Measurements from ENCODE around the gene SCAPER. TPM values are rescaled to one million over a fixed set of nuclear protein-coding genes. Genes with fewer than 3 reads are reported as not detected.

SCAPER gene
- total RNA-seq, 1 experiment from 2014 or later = 14.7 TPM

GRCh38 chr15:76339305-76340197, 565.6 kb downstream of the SCAPER start:
- no peak overlapping the region; the same call in 1 of the 2 replicates for H3K27ac ChIP-seq (ENCODE audit: low read depth, low read length)
- TF ChIP-seq CBX3 (IDR thresholded peaks at IDR 0.05; ENCODE audit: low read depth) = no peak
- TF ChIP-seq EGR1 (IDR thresholded peaks at IDR 0.05; ENCODE audit: low read depth) = no peak
- TF ChIP-seq JUND (IDR thresholded peaks at IDR 0.05) = no peak
- no peak for TF ChIP-seq EZH2 (IDR thresholded peaks at IDR 0.05)
- TF ChIP-seq, protein P1, sequence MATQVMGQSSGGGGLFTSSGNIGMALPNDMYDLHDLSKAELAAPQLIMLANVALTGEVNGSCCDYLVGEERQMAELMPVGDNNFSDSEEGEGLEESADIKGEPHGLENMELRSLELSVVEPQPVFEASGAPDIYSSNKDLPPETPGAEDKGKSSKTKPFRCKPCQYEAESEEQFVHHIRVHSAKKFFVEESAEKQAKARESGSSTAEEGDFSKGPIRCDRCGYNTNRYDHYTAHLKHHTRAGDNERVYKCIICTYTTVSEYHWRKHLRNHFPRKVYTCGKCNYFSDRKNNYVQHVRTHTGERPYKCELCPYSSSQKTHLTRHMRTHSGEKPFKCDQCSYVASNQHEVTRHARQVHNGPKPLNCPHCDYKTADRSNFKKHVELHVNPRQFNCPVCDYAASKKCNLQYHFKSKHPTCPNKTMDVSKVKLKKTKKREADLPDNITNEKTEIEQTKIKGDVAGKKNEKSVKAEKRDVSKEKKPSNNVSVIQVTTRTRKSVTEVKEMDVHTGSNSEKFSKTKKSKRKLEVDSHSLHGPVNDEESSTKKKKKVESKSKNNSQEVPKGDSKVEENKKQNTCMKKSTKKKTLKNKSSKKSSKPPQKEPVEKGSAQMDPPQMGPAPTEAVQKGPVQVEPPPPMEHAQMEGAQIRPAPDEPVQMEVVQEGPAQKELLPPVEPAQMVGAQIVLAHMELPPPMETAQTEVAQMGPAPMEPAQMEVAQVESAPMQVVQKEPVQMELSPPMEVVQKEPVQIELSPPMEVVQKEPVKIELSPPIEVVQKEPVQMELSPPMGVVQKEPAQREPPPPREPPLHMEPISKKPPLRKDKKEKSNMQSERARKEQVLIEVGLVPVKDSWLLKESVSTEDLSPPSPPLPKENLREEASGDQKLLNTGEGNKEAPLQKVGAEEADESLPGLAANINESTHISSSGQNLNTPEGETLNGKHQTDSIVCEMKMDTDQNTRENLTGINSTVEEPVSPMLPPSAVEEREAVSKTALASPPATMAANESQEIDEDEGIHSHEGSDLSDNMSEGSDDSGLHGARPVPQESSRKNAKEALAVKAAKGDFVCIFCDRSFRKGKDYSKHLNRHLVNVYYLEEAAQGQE (IDR thresholded peaks at IDR 0.05; ENCODE audit: low read depth) = no peak
- TF ChIP-seq POLR2A (IDR thresholded peaks at IDR 0.05; ENCODE audit: borderline replicate concordance, extremely low read depth, insufficient read depth, insufficient read length) = no peak
- TF ChIP-seq, protein P2, sequence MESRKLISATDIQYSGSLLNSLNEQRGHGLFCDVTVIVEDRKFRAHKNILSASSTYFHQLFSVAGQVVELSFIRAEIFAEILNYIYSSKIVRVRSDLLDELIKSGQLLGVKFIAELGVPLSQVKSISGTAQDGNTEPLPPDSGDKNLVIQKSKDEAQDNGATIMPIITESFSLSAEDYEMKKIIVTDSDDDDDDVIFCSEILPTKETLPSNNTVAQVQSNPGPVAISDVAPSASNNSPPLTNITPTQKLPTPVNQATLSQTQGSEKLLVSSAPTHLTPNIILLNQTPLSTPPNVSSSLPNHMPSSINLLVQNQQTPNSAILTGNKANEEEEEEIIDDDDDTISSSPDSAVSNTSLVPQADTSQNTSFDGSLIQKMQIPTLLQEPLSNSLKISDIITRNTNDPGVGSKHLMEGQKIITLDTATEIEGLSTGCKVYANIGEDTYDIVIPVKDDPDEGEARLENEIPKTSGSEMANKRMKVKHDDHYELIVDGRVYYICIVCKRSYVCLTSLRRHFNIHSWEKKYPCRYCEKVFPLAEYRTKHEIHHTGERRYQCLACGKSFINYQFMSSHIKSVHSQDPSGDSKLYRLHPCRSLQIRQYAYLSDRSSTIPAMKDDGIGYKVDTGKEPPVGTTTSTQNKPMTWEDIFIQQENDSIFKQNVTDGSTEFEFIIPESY (IDR thresholded peaks at IDR 0.05; ENCODE audit: extremely low read depth, insufficient replicate concordance, low read length) = no peak
- TF ChIP-seq, protein P3, sequence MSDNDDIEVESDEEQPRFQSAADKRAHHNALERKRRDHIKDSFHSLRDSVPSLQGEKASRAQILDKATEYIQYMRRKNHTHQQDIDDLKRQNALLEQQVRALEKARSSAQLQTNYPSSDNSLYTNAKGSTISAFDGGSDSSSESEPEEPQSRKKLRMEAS (IDR thresholded peaks at IDR 0.05) = no peak
- no peak for TF ChIP-seq FOSL1 (IDR thresholded peaks at IDR 0.05; ENCODE audit: low read depth)
- TF ChIP-seq EZH2phosphoT487 (IDR thresholded peaks at IDR 0.05; ENCODE audit: borderline replicate concordance) = no peak
- no peak for TF ChIP-seq SRF (IDR thresholded peaks at IDR 0.05; ENCODE audit: low read depth)
- CTCF ChIA-PET = no interaction called here
- ATAC-seq = no peak
- H3K9ac ChIP-seq (ENCODE audit: low read length) = no peak overlapping the region
- no TSS peak for BruUV-seq (replicated peaks)
- RAD21 ChIA-PET (ENCODE audit: low non-redundant PET in 1 of 2, low total read pairs in 2 of 2, uncharacterized antibody in 2 of 2, unreplicated experiment in 2 of 2) = no interaction called here
- no peak overlapping the region for H3K4me2 ChIP-seq (ENCODE audit: low read length)
- no peak overlapping the region for H2AFZ ChIP-seq (ENCODE audit: low read depth, low read length, poor library complexity, severe bottlenecking)
- no peak for DNase-seq (ENCODE audit: low read depth, low spot score)
- intact Hi-C loops (cut with micrococcal nuclease) = loop anchor here (10.0 kb wide), 1 partner anchor 505 kb away; no protein-coding TSS in a partner anchor
- H3K9me3 ChIP-seq (ENCODE audit: control insufficient read depth in 1 of 2, insufficient read depth in 1 of 2, low read depth in 1 of 2, low read length in 2 of 2) = no peaks in the 10 kb centered on the region
- peaks cover 10 to 20% of the 10 kb centered on the region in 2 experiments; a peak in 3 of 4 replicates for H3K4me1 ChIP-seq (ENCODE audit: control insufficient read depth in 1 of 2, insufficient read depth in 2 of 2, low read length in 2 of 2)
- POLR2A ChIA-PET = no interaction called here
- peaks cover 0 to 4% of the 10 kb centered on the region in 2 experiments; a peak in 2 of 4 replicates for H3K36me3 ChIP-seq (ENCODE audit: control insufficient read depth in 1 of 2, insufficient read depth in 2 of 2, low read length in 2 of 2)
- H3K79me2 ChIP-seq (ENCODE audit: insufficient read depth, low read length) = peaks cover 11% of the 10 kb centered on the region
- H3K27me3 ChIP-seq (ENCODE audit: insufficient read depth, low read length) = no peaks in the 10 kb centered on the region
- H3K4me3 ChIP-seq (replicated peaks in 1 of 2; ENCODE audit: low read depth in 1 of 2, low read length in 2 of 2) = no peak overlapping the region
- no peaks in the 10 kb centered on the region for H3K9me2 ChIP-seq (ENCODE audit: insufficient read depth)
- no peaks in the 10 kb centered on the region for H4K20me1 ChIP-seq (ENCODE audit: insufficient read depth)

All from HCT116 (cell line).